H1 (cell line): ENCODE measurements around the gene EIF3J. TPM values are rescaled to one million over a fixed set of nuclear protein-coding genes. Genes with fewer than 3 reads are reported as not detected.
A peak's percentile ranks its signal among the peaks of the same experiment; 100 is the strongest.

Source experiments
- CTCF ChIA-PET: fragments of 300-600 bp; sonication (Branson Sonifier 250); formaldehyde crosslinking; loops from one replicate; lab custom pipeline; 2021; ENCODE audit not compliant: partially characterized antibody; lab: Charles Lee
- POLR2A ChIA-PET: fragments of 300-600 bp; sonication (Branson Sonifier 250); formaldehyde crosslinking; loops from one replicate; lab custom pipeline; 2021; ENCODE audit warnings: inconsistent platforms; ENCODE audit not compliant: partially characterized antibody; lab: Charles Lee
- DNase-seq, 2 experiments: peaks; one replicate each; pipeline versions ENCODE4 v3.0.0 to v3.0.0-alpha.2; 2010 to 2022; ENCODE audit warnings: low spot score in 2 of 2, low read depth in 1 of 2, mixed read lengths in 1 of 2
- FAIRE-seq: peaks from 2 replicates; lab custom pipeline; 2011; peaks lifted over from hg19 to GRCh38; lab: Jason Lieb, UNC
- H2AFZ ChIP-seq: 2 replicates; pipeline ENCODE4 v1.8.1; 2012; ENCODE audit warnings: low read length, inconsistent platforms
- H2AK5ac ChIP-seq: 2 replicates; pipeline ENCODE4 v1.6.1; 2013; ENCODE audit warnings: low read depth, low read length
- H2BK120ac ChIP-seq: replicated peaks from 2 replicates; pipeline ENCODE3; 2013; ENCODE audit warnings: low read depth, low read length, inconsistent platforms
- H2BK12ac ChIP-seq: 2 replicates; pipeline ENCODE4 v1.6.1; 2013; ENCODE audit warnings: low read depth, low read length
- H2BK15ac ChIP-seq: 2 replicates; pipeline ENCODE4 v1.6.1; 2013; ENCODE audit warnings: low read length
- H2BK20ac ChIP-seq: 2 replicates; pipeline ENCODE4 v1.6.1; 2013; ENCODE audit warnings: low read length
- H2BK5ac ChIP-seq: 2 replicates; pipeline ENCODE4 v1.6.1; 2013; ENCODE audit warnings: low read depth, low read length
- H3K14ac ChIP-seq: 2 replicates; pipeline ENCODE4 v1.6.1; 2013; ENCODE audit warnings: inconsistent platforms; ENCODE audit not compliant: insufficient read length
- H3K18ac ChIP-seq: 2 replicates; pipeline ENCODE4 v1.6.1; 2013; ENCODE audit warnings: low read length; ENCODE audit errors: extremely low read depth
- H3K23ac ChIP-seq: 2 replicates; pipeline ENCODE4 v1.6.1; 2013; ENCODE audit warnings: inconsistent platforms; ENCODE audit not compliant: insufficient read length
- H3K23me2 ChIP-seq: 2 replicates; pipeline ENCODE4 v1.6.1; 2013; ENCODE audit warnings: low read depth, low read length
- H3K27ac ChIP-seq: 2 replicates; pipeline ENCODE4 v1.6.1; 2011; ENCODE audit warnings: low read depth, low read length, inconsistent platforms
- H3K27me3 ChIP-seq, 4 experiments: replicated peaks in 1 of 4; 1 replicate in 1 of 4; 2 replicates in 3 of 4; pipeline versions ENCODE4 v1.6.1 to v1.8.1; 2011 to 2013; ENCODE audit warnings: low read length in 3 of 4, mild to moderate bottlenecking in 3 of 4, inconsistent platforms in 2 of 4, mixed read lengths in 2 of 4, moderate library complexity in 1 of 4; ENCODE audit not compliant: control insufficient read depth in 3 of 4, insufficient read depth in 3 of 4; ENCODE audit errors: extremely low read depth in 1 of 4
- H3K36me3 ChIP-seq, 4 experiments: 2 replicates each; pipeline versions ENCODE4 v1.6.1 to v1.8.1; 2011 to 2013; ENCODE audit warnings: mild to moderate bottlenecking in 4 of 4, low read length in 3 of 4, moderate library complexity in 2 of 4, control low read depth in 1 of 4, inconsistent platforms in 1 of 4; ENCODE audit not compliant: insufficient read depth in 4 of 4, control insufficient read depth in 2 of 4
- H3K4ac ChIP-seq: replicated peaks from 2 replicates; pipeline ENCODE3; 2013; ENCODE audit warnings: low read length, low read depth, mixed read lengths, inconsistent platforms; ENCODE audit not compliant: insufficient read length
- H3K4me1 ChIP-seq, 4 experiments: replicated peaks in 1 of 4; 1 replicate in 1 of 4; 2 replicates in 3 of 4; pipeline versions ENCODE4 v1.6.1 to v1.8.1; 2011 to 2013; ENCODE audit warnings: low read length in 3 of 4, inconsistent platforms in 2 of 4, mixed read lengths in 1 of 4; ENCODE audit not compliant: insufficient read depth in 4 of 4, control insufficient read depth in 3 of 4
- H3K4me2 ChIP-seq, 2 experiments: 2 replicates each; pipeline versions ENCODE4 v1.6.1 to v1.8.1; 2011 to 2013; ENCODE audit warnings: low read depth in 2 of 2, low read length in 2 of 2, control low read depth in 1 of 2, inconsistent platforms in 1 of 2, mild to moderate bottlenecking in 1 of 2; ENCODE audit not compliant: insufficient read depth in 1 of 2
- H3K4me3 ChIP-seq, 4 experiments: fragments of 200-600, 300-600 bp in 1 of 4; sonication (generic), shearing (Covaris generic), sonication (Bioruptor Twin) in 1 of 4; 2 replicates each; pipeline versions ENCODE4 v1.5.1 to v1.8.1; 2011 to 2016; ENCODE audit warnings: low read length in 4 of 4, low read depth in 3 of 4, control low read depth in 2 of 4, inconsistent platforms in 2 of 4, mild to moderate bottlenecking in 2 of 4, mixed read lengths in 1 of 4, moderate library complexity in 1 of 4; ENCODE audit not compliant: insufficient read depth in 2 of 4; ENCODE audit errors: extremely low read depth in 1 of 4
- H3K56ac ChIP-seq: replicated peaks from 2 replicates; pipeline ENCODE3; 2013; ENCODE audit warnings: low read depth, mild to moderate bottlenecking, mixed read lengths, low read length, inconsistent platforms; ENCODE audit not compliant: insufficient read length
- H3K79me1 ChIP-seq: 2 replicates; pipeline ENCODE4 v1.6.1; 2013; ENCODE audit warnings: low read depth, low read length, control low read depth
- H3K79me2 ChIP-seq, 2 experiments: 2 replicates each; pipeline versions ENCODE4 v1.6.1 to v1.8.1; 2012 to 2013; ENCODE audit warnings: low read length in 2 of 2, mild to moderate bottlenecking in 2 of 2, inconsistent platforms in 1 of 2; ENCODE audit not compliant: insufficient read depth in 2 of 2, control insufficient read depth in 1 of 2
- H3K9ac ChIP-seq, 4 experiments: replicated peaks in 1 of 4; 1 replicate in 1 of 4; 2 replicates in 3 of 4; pipeline versions ENCODE4 v1.6.1 to v1.8.1; 2011 to 2013; ENCODE audit warnings: low read depth in 3 of 4, low read length in 3 of 4, control low read depth in 2 of 4, mild to moderate bottlenecking in 2 of 4, moderate library complexity in 2 of 4, inconsistent platforms in 1 of 4; ENCODE audit errors: extremely low read depth in 1 of 4
- H3K9me3 ChIP-seq, 2 experiments: 2 replicates each; pipeline versions ENCODE4 v1.6.1 to v1.8.1; 2012 to 2013; ENCODE audit warnings: mild to moderate bottlenecking in 2 of 2, moderate library complexity in 2 of 2, control low read depth in 1 of 2, inconsistent platforms in 1 of 2, low read depth in 1 of 2, low read length in 1 of 2, mixed read lengths in 1 of 2; ENCODE audit not compliant: insufficient read depth in 2 of 2
- H4K20me1 ChIP-seq, 2 experiments: replicated peaks in 1 of 2; 2 replicates each; pipeline versions ENCODE3 to v1.8.1; 2011 to 2013; ENCODE audit warnings: inconsistent platforms in 2 of 2, low read length in 2 of 2, mild to moderate bottlenecking in 1 of 2; ENCODE audit not compliant: insufficient read depth in 2 of 2, control insufficient read depth in 1 of 2
- H4K5ac ChIP-seq: 2 replicates; pipeline ENCODE4 v1.6.1; 2013; ENCODE audit warnings: low read length, low read depth, mixed read lengths, inconsistent platforms; ENCODE audit not compliant: insufficient read length
- H4K8ac ChIP-seq: 2 replicates; pipeline ENCODE4 v1.8.0; 2013; ENCODE audit warnings: mild to moderate bottlenecking, moderate library complexity, low read length, inconsistent platforms; ENCODE audit not compliant: insufficient read depth; ENCODE audit errors: extremely low read depth
- H4K91ac ChIP-seq: replicated peaks from 2 replicates; pipeline ENCODE3; 2013; ENCODE audit warnings: low read length, mixed read lengths, inconsistent platforms; ENCODE audit not compliant: insufficient read length
- BRCA1 ChIP-seq: IDR thresholded peaks from 2 replicates; pipeline ENCODE4 v1.6.1; 2012; ENCODE audit warnings: low read depth, low read length, improper control_type of control experiment
- KDM1A ChIP-seq: fragments of 200-600, 300-600 bp; sonication (generic); IDR thresholded peaks from 2 replicates; pipeline ENCODE4 v1.7.1; 2016; ENCODE audit warnings: mild to moderate bottlenecking, low read length, borderline replicate concordance
- POLR2A ChIP-seq, 2 experiments: IDR thresholded peaks; 1 replicate in 1 of 2; 2 replicates in 1 of 2; pipeline ENCODE4 v1.6.1; 2011; ENCODE audit warnings: low read depth in 2 of 2, low read length in 2 of 2, mild to moderate bottlenecking in 2 of 2; ENCODE audit errors: control extremely low read depth in 1 of 2
- POLR2AphosphoS5 ChIP-seq: IDR thresholded peaks from 2 replicates; pipeline ENCODE4 v1.6.1; 2011; ENCODE audit warnings: low read depth, low read length
- SP1 ChIP-seq: IDR thresholded peaks from 2 replicates; pipeline ENCODE4 v1.6.1; 2011; ENCODE audit warnings: low read depth, low read length
- TCF12 ChIP-seq: IDR thresholded peaks from 2 replicates; pipeline ENCODE4 v1.6.1; 2011; ENCODE audit warnings: low read depth, mild to moderate bottlenecking, low read length
- USF2 ChIP-seq: IDR thresholded peaks from 2 replicates; pipeline ENCODE4 v1.6.1; 2011; ENCODE audit warnings: low read length, improper control_type of control experiment
- WGBS, 2 experiments: shearing (Covaris generic) in 1 of 2; methylation state at CpG; one replicate each; pipeline versions ENCODE4 v1.1.6 to v1.1.7; 2013 to 2015; ENCODE audit warnings: low lambda C conversion rate in 2 of 2, mixed read lengths in 2 of 2, inconsistent platforms in 1 of 2, low coverage in 1 of 2, missing lambda C conversion rate in 1 of 2; ENCODE audit not compliant: insufficient replicate concordance in 2 of 2, insufficient coverage in 1 of 2, insufficient read length in 1 of 2; ENCODE audit errors: extremely low coverage in 1 of 2, missing lambda C conversion rate in 1 of 2; 5-methylcytosine and 5-hydroxymethylcytosine counted together
- polyA plus RNA-seq, 7 experiments: library from polyadenylated mRNA; depleted of rRNA in 3 of 7; stranded (reverse) in 5 of 7; unstranded in 2 of 7; fragments of >200 nt in 5 of 7; fragments of 200-250 nt in 2 of 7; gene quantifications; 1 replicate in 5 of 7; 2 replicates in 1 of 7; 4 replicates in 1 of 7; pipeline versions ENCODE4 v1.2.1 to v1.2.3, GENCODE V29; 2011 to 2013; ENCODE audit warnings: missing spikeins in 2 of 7, mixed read lengths in 2 of 7
- total RNA-seq: library from RNA; stranded (reverse); fragmentation: NEBNext Ultra II Directional; extraction: Animal tissue kit (Norgen Biotek cat#: 25700); gene quantifications from 2 replicates; pipeline ENCODE4 v1.2.1, GENCODE V29; 2021

The EIF3J gene
- total and polyA plus RNA-seq, 2 of the 8 experiments (the other 6 are each of a cell fraction or from before 2014, with no cell fraction given): 26.8 to 119 TPM

- Histone ChIP-seq H2BK15ac (no peak overlapping the region), H4K8ac (no peak overlapping the region), H3K4me3 (no peak overlapping the region), H3K4ac (no peak overlapping the region), H3K36me3 (peaks cover 25 to 77% (median 57%) of the 10 kb centered on the region in 4 experiments), H3K27me3 (no peaks in the 10 kb centered on the region), H3K18ac (no peak overlapping the region), H3K9me3 (peaks cover 16 to 20% of the 10 kb centered on the region in 2 experiments), H3K4me2 (no peak overlapping the region), H2AFZ (no peak overlapping the region), H2BK5ac (no peak overlapping the region), H3K79me2 (no peaks in the 10 kb centered on the region), H3K56ac (no peak overlapping the region), H2BK120ac (no peak overlapping the region), H3K27ac (no peak overlapping the region), H3K23me2 (no peaks in the 10 kb centered on the region), H4K20me1 (peaks cover 0 to 2% of the 10 kb centered on the region in 2 experiments), H3K9ac (no peak overlapping the region; a peak in 1 of 7 replicates), H4K91ac (no peak overlapping the region), H3K4me1 (no peaks in the 10 kb centered on the region), H2BK20ac (no peak overlapping the region), H2BK12ac (no peak overlapping the region), H2AK5ac (no peak overlapping the region), H3K14ac (no peak overlapping the region), H3K23ac (no peak overlapping the region), H3K79me1 (no peaks in the 10 kb centered on the region), H4K5ac (no peak overlapping the region)
- POLR2A ChIA-PET: interaction anchor here (0.7 to 1.4 kb wide), 2 partner anchors 9 to 29 kb away, joined by 4 to 6 read pairs; partner anchors contain the start of gene EIF3J
- CTCF ChIA-PET: no interaction called here
- no peak for DNase-seq
- no peak for TF ChIP-seq TCF12
- TF ChIP-seq SP1: no peak
- no peak for TF ChIP-seq USF2
- TF ChIP-seq KDM1A: no peak
- no peak for TF ChIP-seq BRCA1
- 0 out of 2 replicates have a peak, but pooled peaks have one; percentile 50 for TF ChIP-seq POLR2AphosphoS5
- peak in 1 of 2 experiments; percentile 20; a peak in 1 of 3 replicates for TF ChIP-seq POLR2A (IDR thresholded peaks at IDR 0.05; ENCODE audit: control extremely low read depth in 1 of 2, low read depth in 2 of 2, low read length in 2 of 2)
- 96% methylated on average over 8 of the region's 8 CpGs; no CpG with 5 or more reads in 1 of the 2 experiments for WGBS, 2 experiments
- FAIRE-seq: no peak
These were observed 28.6 kb downstream of the EIF3J start for GRCh38 chr15:44565387-44566154.
